ENCODE measurements around the gene NBAS. TPM values are rescaled to one million over a fixed set of nuclear protein-coding genes. Genes with fewer than 3 reads are reported as not detected.

Gene NBAS
- total and polyA plus RNA-seq, 7 donors = 19.5 to 52.8 (median 27.0) TPM

DNA sequence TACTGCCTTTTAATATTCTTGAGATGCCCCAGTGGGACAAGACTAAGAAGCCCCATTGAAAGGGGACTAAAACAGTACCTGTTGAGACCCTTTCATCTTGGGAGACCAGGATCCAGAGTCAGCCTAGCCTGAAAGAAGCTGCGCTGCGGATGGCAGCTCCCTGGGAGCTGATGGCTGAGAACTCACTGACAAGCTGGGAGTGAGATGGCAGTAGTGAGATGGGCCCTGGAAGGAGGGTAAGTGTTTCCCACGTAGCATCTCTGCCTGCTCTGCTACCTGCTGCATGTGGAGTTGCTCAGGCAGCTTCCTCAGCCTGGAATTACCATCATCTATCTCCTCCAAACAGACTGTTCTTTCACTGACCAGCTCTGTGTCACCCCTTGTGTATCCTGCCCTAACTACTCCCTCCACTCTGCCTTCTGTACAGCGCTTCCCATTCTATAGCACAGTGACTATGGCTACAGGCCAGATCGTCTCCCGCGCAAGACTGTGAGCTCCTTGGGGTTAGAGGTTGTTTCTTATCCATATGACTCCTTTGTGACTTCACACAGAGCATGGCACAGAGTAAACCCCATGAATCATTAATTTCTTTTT is 330.4 kb downstream of the NBAS start:
- Histone ChIP-seq H3K36me3 (ENCODE audit: insufficient read depth in 1 of 2, low read depth in 1 of 2) (peaks cover 0 to 39% of the 10 kb centered on the region in 2 donors), H3K27ac (no peak overlapping the region), H3K9me3 (no peaks in the 10 kb centered on the region), H3K27me3 (ENCODE audit: insufficient read depth in 3 of 3, low read length in 2 of 3) (no peaks in the 10 kb centered on the region), H3K4me3 (no peak overlapping the region), H3K4me1 (no peaks in the 10 kb centered on the region)
- 87 to 97% (median 96%) methylated on average over 7 of the region's 7 CpGs for WGBS, 3 donors
- ATAC-seq = no peak
- no peak for DNase-seq
- TF ChIP-seq, protein P1, sequence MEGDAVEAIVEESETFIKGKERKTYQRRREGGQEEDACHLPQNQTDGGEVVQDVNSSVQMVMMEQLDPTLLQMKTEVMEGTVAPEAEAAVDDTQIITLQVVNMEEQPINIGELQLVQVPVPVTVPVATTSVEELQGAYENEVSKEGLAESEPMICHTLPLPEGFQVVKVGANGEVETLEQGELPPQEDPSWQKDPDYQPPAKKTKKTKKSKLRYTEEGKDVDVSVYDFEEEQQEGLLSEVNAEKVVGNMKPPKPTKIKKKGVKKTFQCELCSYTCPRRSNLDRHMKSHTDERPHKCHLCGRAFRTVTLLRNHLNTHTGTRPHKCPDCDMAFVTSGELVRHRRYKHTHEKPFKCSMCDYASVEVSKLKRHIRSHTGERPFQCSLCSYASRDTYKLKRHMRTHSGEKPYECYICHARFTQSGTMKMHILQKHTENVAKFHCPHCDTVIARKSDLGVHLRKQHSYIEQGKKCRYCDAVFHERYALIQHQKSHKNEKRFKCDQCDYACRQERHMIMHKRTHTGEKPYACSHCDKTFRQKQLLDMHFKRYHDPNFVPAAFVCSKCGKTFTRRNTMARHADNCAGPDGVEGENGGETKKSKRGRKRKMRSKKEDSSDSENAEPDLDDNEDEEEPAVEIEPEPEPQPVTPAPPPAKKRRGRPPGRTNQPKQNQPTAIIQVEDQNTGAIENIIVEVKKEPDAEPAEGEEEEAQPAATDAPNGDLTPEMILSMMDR (IDR thresholded peaks at IDR 0.05) = no peak
- intact Hi-C loops (cut with DNase I) = no loop called here

GRCh38 chr2:15226661-15227060 is 334.5 kb downstream of the NBAS start:
- no peaks in the 10 kb centered on the region for H3K9me3 ChIP-seq
- no peak for DNase-seq
- no peak for ATAC-seq
- TF ChIP-seq, protein P1 (IDR thresholded peaks at IDR 0.05) = no peak
- no peak overlapping the region for H3K4me3 ChIP-seq
- no peaks in the 10 kb centered on the region for H3K27me3 ChIP-seq (ENCODE audit: insufficient read depth in 3 of 3, low read length in 2 of 3)
- H3K36me3 ChIP-seq (ENCODE audit: insufficient read depth in 1 of 2, low read depth in 1 of 2) = peaks cover 0 to 20% of the 10 kb centered on the region in 2 donors
- H3K4me1 ChIP-seq = no peaks in the 10 kb centered on the region
- no peak overlapping the region for H3K27ac ChIP-seq
- intact Hi-C loops (cut with DNase I) = no loop called here
- 57 to 96% (median 77%) methylated on average over 2 of the region's 2 CpGs for WGBS, 3 donors

- WGBS, 3 donors = 94 to 98% (median 96%) methylated on average over 4 of the region's 4 CpGs
- Histone ChIP-seq H3K9me3 (no peaks in the 10 kb centered on the region), H3K4me1 (no peaks in the 10 kb centered on the region)
These were observed 336.0 kb downstream of the NBAS start for GRCh38 chr2:15225131-15225530.

DNA sequence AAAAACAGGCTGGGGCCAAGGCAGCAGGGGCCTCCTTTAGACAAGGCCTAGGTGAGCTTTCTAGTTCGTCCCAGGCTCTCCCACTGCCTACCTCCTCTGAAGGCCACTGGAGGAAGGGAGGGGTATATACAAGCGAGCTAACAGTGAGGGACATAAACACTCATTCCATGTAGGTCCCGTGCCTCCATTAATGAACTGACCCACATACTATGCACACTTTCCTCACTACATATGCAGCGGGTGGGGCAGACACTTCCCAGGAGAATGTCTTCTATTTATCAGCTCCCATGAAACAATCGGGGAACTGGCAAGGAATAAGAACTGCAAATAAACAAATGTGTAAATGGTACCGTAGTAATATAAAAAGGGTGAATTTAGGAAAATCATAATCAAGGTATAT is 336.5 kb downstream of the NBAS start:
- no peaks in the 10 kb centered on the region for H3K9me3 ChIP-seq
- 95 to 97% (median 96%) methylated on average over 6 of the region's 6 CpGs for WGBS, 3 donors
- no peak overlapping the region for H3K4me3 ChIP-seq
- DNase-seq (no peak), ATAC-seq (no peak)
- H3K4me1 ChIP-seq = no peaks in the 10 kb centered on the region
- H3K27me3 ChIP-seq (ENCODE audit: insufficient read depth in 3 of 3, low read length in 2 of 3) = no peaks in the 10 kb centered on the region
- no peak overlapping the region for H3K27ac ChIP-seq
- TF ChIP-seq, protein P1 (IDR thresholded peaks at IDR 0.05) = no peak
- intact Hi-C loops (cut with DNase I) = loop anchor here in 1 of 2 donors (1.0 kb wide), 1 partner anchor 18 kb away; no protein-coding TSS in a partner anchor
- H3K36me3 ChIP-seq (ENCODE audit: insufficient read depth in 1 of 2, low read depth in 1 of 2) = peaks cover 0 to 7% of the 10 kb centered on the region in 2 donors

More at GRCh38 chr2:15225131-15225530, 336.0 kb downstream of the NBAS start:
- intact Hi-C loops (cut with DNase I) = loop anchor here in 1 of 2 donors (1.0 kb wide), 1 partner anchor 19 kb away; no protein-coding TSS in a partner anchor
- Histone ChIP-seq H3K4me3 (no peak overlapping the region), H3K27me3 (ENCODE audit: insufficient read depth in 3 of 3, low read length in 2 of 3) (no peaks in the 10 kb centered on the region), H3K27ac (no peak overlapping the region), H3K36me3 (ENCODE audit: insufficient read depth in 1 of 2, low read depth in 1 of 2) (peaks cover 0 to 11% of the 10 kb centered on the region in 2 donors)
- no peak for DNase-seq
- no peak for ATAC-seq
- TF ChIP-seq, protein P1 (IDR thresholded peaks at IDR 0.05) = no peak

DNA sequence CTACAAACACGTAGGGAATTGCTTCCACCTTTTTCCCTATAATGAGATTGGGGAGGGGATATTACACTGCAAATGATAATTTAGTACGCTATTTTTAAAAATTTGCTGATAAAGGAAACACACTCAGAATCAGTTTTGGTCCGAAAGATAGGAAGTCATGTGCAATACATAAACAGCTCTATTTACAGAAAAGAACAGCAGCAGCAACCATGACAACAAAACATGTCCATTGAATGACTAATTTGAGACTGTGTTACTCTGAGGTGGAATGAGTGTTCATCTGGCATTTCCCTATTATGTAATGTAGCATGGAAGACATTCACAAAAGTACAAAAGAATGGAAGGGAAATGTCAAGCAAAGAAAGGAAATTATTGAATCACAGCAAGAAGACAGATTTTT is 337.2 kb downstream of the NBAS start:
- peaks cover 0 to 7% of the 10 kb centered on the region in 2 donors for H3K36me3 ChIP-seq (ENCODE audit: insufficient read depth in 1 of 2, low read depth in 1 of 2)
- H3K4me1 ChIP-seq = no peaks in the 10 kb centered on the region
- TF ChIP-seq, protein P1 (IDR thresholded peaks at IDR 0.05) = no peak
- intact Hi-C loops (cut with DNase I) = no loop called here
- no peaks in the 10 kb centered on the region for H3K27me3 ChIP-seq (ENCODE audit: insufficient read depth in 3 of 3, low read length in 2 of 3)
- H3K27ac ChIP-seq = no peak overlapping the region
- H3K4me3 ChIP-seq = no peak overlapping the region
- WGBS, 3 donors = 72 to 77% (median 75%) methylated on average over 3 of the region's 3 CpGs
- DNase-seq = no peak
- H3K9me3 ChIP-seq = no peaks in the 10 kb centered on the region
- ATAC-seq = no peak

All from psoas muscle (tissue), 8 donors.